Adrenal gland (tissue), 5 donors: ENCODE results near the gene EIF4G3.

Experiments
- POLR2A ChIP-seq, 2 donors: fragments of 450-650 bp; IDR thresholded peaks; one replicate each; pipeline ENCODE4 v1.6.1; 2017; ENCODE audit warnings: antibody characterized with exemption in 2 of 2, mild to moderate bottlenecking in 2 of 2, moderate library complexity in 1 of 2
- TF ChIP-seq, protein P1 (sequence below), 6 experiments: fragments of 450-650 bp in 4 of 6; fragments of 200-600 bp in 2 of 6; sonication (generic) in 1 of 6; IDR thresholded peaks; 1 replicate in 5 of 6; 2 replicates in 1 of 6; pipeline versions ENCODE4 v1.5.1 to v1.8.0; 2016 to 2021; ENCODE audit warnings: antibody characterized with exemption in 6 of 6, mild to moderate bottlenecking in 2 of 6, moderate library complexity in 1 of 6
- donor health status: DM: no; HTN: no; CAD: no.

- TF ChIP-seq, protein P1, sequence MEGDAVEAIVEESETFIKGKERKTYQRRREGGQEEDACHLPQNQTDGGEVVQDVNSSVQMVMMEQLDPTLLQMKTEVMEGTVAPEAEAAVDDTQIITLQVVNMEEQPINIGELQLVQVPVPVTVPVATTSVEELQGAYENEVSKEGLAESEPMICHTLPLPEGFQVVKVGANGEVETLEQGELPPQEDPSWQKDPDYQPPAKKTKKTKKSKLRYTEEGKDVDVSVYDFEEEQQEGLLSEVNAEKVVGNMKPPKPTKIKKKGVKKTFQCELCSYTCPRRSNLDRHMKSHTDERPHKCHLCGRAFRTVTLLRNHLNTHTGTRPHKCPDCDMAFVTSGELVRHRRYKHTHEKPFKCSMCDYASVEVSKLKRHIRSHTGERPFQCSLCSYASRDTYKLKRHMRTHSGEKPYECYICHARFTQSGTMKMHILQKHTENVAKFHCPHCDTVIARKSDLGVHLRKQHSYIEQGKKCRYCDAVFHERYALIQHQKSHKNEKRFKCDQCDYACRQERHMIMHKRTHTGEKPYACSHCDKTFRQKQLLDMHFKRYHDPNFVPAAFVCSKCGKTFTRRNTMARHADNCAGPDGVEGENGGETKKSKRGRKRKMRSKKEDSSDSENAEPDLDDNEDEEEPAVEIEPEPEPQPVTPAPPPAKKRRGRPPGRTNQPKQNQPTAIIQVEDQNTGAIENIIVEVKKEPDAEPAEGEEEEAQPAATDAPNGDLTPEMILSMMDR (IDR thresholded peaks at IDR 0.05): no peak
- TF ChIP-seq POLR2A (IDR thresholded peaks at IDR 0.05): no peak
These were observed 24.1 kb downstream of the EIF4G3 start for GRCh38 chr1:21152423-21153100.
